Right cardiac atrium (tissue), 5 donors: ENCODE data around the gene ASRGL1. TPM values are rescaled to one million over a fixed set of nuclear protein-coding genes. Genes with fewer than 3 reads are reported as not detected.

Source experiments
- ATAC-seq, 2 donors: fragments of 200-7000 bp; cut with Tn5 transposase; one replicate each; pipeline versions ENCODE4 v1.8.0 to v1.9.1; 2020; ENCODE audit warnings: moderate library complexity in 2 of 2, mild to moderate bottlenecking in 1 of 2
- DNase-seq, 3 donors: peaks; one replicate each; pipeline ENCODE4 v3.0.0-alpha.2; 2020
- H3K27ac ChIP-seq: one replicate; pipeline ENCODE4 v1.5.1; 2013; ENCODE audit warnings: mild to moderate bottlenecking, low read length, control low read depth, moderate library complexity
- H3K27me3 ChIP-seq: one replicate; pipeline ENCODE4 v1.6.1; 2013; ENCODE audit not compliant: control insufficient read depth, insufficient read depth
- H3K4me1 ChIP-seq: one replicate; pipeline ENCODE4 v1.6.1; 2013; ENCODE audit warnings: low read length; ENCODE audit not compliant: control insufficient read depth, insufficient read depth
- H3K4me3 ChIP-seq: one replicate; pipeline ENCODE4 v1.5.1; 2013; ENCODE audit warnings: low read length, control low read depth
- H3K9me3 ChIP-seq: one replicate; pipeline ENCODE4 v1.6.1; 2013; ENCODE audit warnings: low read length; ENCODE audit not compliant: control insufficient read depth
- WGBS: extraction: QIAGEN DNeasy Blood & Tissue Kit; methylation state at CpG from one replicate; pipeline ENCODE4 v1.1.7; 2013; 5-methylcytosine and 5-hydroxymethylcytosine counted together
- intact Hi-C, 4 donors: fragments of 100-400 bp; cut with DNase I; formaldehyde crosslinking; loops; one replicate each; pipeline versions ENCODE4 v1.11.0 to v1.14.0; 2022 to 2023
- polyA plus RNA-seq: library from polyadenylated mRNA; stranded (reverse); fragments of 200-250 nt; gene quantifications from one replicate; pipeline ENCODE4 v1.2.3, GENCODE V29; 2013
- total RNA-seq, 4 donors: library from RNA; stranded (reverse); fragmentation: NEBNext Ultra II Directional; extraction: Animal tissue kit (Norgen Biotek cat#: 25700); gene quantifications; one replicate each; pipeline ENCODE4 v1.2.1, GENCODE V29; 2021
- donor health status: healthy with polysubstance abuse.
- donor health status: DM: no; HTN: yes; CAD: no.
- donor health status: DM: no; HTN: no; CAD: no.
- donor health status: DM: no; HTN: yes; CAD: no; lungs with severe emphysema.
- donor health status: DM: yes; HTN: yes; CAD: no.

The ASRGL1 gene
- total and polyA plus RNA-seq, 5 donors: 4.3 to 8.1 (median 5.3) TPM

DNA sequence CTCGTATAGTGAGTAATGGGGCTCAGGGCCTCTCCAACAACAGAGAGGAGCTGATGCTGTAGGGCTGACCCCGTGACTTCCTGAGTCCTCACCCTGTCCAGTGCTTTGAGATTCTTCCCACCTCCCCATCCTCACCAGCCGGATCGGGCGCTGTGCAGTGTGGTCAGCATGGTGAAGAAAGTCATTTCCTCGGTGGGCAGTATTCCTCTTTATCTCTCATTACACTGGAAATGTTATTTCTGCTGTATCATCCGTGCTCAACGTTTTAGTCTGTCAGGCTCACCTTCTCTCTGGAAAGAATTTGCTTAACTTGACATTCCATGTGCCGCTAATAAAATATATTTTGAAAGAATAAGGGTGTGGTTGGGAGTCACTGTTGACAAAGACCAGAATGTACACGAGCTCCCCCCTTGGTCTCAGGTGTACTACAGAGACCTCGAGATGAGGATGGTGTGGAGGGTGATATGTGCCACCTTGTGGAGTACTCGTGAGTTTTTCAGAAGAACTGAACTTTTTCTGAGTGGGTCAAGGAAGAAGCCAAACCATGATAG is 55.9 kb downstream of the ASRGL1 start:
- Histone ChIP-seq H3K9me3 (no peaks in the 10 kb centered on the region), H3K27ac (no peak overlapping the region), H3K4me1 (peaks cover 4% of the 10 kb centered on the region), H3K4me3 (no peak overlapping the region), H3K27me3 (no peaks in the 10 kb centered on the region)
- ATAC-seq (no peak), DNase-seq (no peak)
- intact Hi-C loops: loop anchor here in 2 of 4 donors (10.0 kb wide), 3 partner anchors 152 to 472 kb away; partner anchors contain the start of gene AHNAK (in 2 of the 2)
- 58% methylated on average over 12 of the region's 12 CpGs for WGBS

DNA sequence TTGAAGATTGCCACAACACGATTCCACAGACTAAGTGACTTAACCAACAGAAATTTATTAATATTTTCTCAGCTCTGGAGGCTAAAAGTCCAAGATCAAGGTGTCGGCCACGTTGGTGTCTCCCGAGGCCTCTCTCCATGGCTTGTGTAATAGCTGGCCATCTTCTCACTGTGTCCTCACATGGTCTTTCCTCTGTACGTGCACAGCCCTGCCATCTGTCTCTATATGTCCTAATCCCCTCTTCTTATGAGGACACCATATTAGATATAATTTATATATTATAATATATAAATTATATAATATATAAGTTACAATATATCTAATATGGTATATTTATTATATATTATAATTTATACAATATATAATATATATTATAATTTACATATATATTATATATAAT is 56.5 kb downstream of the ASRGL1 start:
- peaks cover 10% of the 10 kb centered on the region for H3K4me1 ChIP-seq
- no peak for ATAC-seq
- DNase-seq: no peak
- 71% methylated on average over 5 of the region's 5 CpGs for WGBS
- H3K27ac ChIP-seq: no peak overlapping the region
- no peak overlapping the region for H3K4me3 ChIP-seq
- intact Hi-C loops: loop anchor here in 2 of 4 donors (10.0 kb wide), 3 partner anchors 151 to 471 kb away; partner anchors contain the start of gene AHNAK (in 2 of the 2)
- no peaks in the 10 kb centered on the region for H3K9me3 ChIP-seq
- H3K27me3 ChIP-seq: no peaks in the 10 kb centered on the region

DNA sequence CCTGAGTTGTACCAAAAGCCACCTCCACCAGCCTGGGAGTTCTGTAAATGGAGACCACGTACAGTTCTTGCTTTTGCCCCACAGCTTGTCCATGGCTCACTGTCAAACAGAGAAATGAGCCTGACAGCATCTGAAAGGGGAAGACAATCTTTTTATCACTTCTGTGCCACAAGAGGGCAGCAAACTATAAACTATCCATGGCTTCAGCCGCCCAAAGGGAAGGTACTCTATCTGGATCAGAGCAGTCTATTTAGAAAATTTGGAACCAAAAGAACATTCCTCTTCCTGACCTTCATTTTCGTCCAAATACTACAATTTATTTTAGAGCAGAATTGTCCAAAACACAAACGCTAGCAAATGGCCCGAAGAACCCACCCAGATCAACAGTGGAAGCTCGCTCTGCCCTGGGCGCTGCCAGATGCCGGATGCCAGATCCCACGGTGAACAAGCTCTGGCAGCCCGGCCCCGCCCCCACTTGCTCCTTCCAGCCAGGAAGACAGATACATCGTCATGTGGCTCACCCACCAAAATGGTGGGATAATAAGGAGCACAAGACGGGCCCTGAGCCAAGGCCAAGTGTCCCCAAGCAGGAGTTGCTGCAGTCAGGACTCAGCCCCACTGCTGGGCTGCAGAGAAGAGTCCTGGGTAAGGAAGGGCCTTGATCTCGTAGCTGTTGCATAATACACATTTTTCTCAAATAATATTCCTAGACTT is 57.7 kb downstream of the ASRGL1 start:
- intact Hi-C loops: loop anchor here in 3 of 4 donors (5.0 to 10.0 kb wide), 4 partner anchors 147 to 470 kb away; partner anchors contain the start of gene AHNAK (in 2 of the 3)
- Histone ChIP-seq H3K4me3 (peak overlapping the region; percentile 29), H3K9me3 (no peaks in the 10 kb centered on the region), H3K27me3 (no peaks in the 10 kb centered on the region), H3K4me1 (peaks cover 16% of the 10 kb centered on the region), H3K27ac (peak overlapping the region; percentile 62)
- 5% methylated on average over 14 of the region's 14 CpGs for WGBS
- ATAC-seq (peak; percentile 76 to 79), DNase-seq (peak; percentile 87 to 95 (median 94))

DNA sequence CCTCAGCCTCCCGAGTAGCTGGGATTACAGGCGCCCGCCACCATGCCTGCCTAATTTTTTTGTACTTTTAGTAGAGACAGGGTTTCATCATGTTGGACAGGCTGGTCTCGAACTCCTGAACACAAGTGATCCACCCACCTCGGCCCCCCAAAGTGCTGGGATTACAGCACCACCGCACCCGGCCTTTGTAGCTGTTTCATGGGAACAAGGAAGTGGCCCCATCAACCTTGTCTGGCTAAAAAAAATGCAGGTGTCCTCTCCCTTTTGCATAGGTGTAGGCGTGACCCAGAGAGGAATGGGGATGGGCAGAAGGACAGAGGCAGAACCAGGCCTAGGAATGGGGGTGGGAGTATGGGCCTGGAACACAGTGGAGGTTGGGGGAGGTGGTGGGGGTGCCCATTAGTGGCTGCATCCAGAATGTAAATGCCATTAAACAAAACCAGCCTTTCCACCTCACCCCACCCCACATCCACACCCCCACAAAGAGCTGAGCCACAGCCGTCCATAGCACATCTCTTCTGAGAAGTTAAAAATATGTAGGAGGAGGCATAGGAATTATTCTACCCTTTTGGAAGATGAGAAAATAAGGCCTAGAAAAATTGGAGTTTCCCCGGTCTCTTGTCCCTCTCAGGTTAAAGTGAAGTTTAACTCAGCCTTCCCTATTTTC is 58.8 kb downstream of the ASRGL1 start:
- Histone ChIP-seq H3K4me3 (no peak overlapping the region), H3K27me3 (no peaks in the 10 kb centered on the region), H3K27ac (no peak overlapping the region), H3K4me1 (peaks cover 16% of the 10 kb centered on the region), H3K9me3 (no peaks in the 10 kb centered on the region)
- intact Hi-C loops: loop anchor here in 3 of 4 donors (5.0 to 10.0 kb wide), 4 partner anchors 146 to 469 kb away; partner anchors contain the start of gene AHNAK (in 2 of the 3)
- ATAC-seq (no peak), DNase-seq (no peak)
- WGBS: 83% methylated on average over 10 of the region's 10 CpGs

DNA sequence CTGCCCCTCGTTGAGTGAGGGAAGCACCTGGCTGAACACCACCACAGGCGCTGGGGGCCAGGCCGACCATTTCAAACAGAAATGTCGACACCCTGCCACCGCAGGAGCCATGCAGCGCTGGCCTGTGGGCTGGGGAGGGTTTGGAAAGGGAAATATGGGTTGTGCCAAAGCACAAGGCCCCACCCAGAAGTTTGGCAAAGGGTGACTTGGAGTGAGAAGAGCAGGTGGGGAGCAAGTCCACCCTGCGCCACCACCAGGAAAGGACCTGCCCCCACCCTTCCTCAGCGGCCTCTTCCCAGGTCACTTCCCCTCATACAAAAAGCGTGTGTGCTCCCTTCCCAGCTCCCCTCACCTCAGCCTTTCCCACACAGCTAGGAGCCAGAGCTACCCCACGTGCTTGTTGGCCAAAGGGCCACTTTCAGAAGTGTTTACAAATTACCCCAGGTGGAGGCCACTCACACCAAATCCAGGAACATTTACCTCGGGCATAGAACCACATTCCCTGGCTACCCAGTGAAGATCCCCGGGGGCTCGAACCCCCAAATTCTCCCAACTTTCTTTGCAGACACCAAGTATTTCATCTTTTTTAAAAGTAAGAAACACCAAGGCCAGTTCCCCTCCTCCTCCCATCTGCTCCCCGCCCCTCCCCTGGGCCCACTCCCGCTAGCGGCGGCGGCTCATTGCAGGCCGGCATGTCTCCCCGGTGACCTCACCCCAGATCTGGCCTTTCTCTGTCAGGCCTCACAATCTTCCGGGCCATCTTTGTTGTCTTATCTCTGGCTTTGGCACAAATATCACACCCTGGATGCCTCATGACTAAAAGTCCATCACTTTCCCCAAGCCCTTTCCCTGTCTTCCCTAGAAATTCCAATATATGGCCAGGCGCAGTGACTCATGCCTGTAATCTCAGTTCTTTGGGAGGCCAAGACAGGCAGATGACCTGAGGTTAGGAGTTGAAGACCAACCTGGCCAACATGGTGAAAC is 61.1 kb downstream of the ASRGL1 start:
- Histone ChIP-seq H3K9me3 (no peaks in the 10 kb centered on the region), H3K4me3 (no peak overlapping the region), H3K27ac (peak overlapping the region; percentile 43), H3K27me3 (no peaks in the 10 kb centered on the region), H3K4me1 (peaks cover 21% of the 10 kb centered on the region)
- WGBS: 33% methylated on average over 22 of the region's 22 CpGs
- DNase-seq: peak; percentile 62 to 88 (median 87)
- peak in 1 of 2 donors; percentile 8 for ATAC-seq
- intact Hi-C loops: loop anchor here in 3 of 4 donors (5.0 to 10.0 kb wide), 4 partner anchors 144 to 466 kb away; partner anchors contain the start of gene AHNAK (in 2 of the 3)

DNA sequence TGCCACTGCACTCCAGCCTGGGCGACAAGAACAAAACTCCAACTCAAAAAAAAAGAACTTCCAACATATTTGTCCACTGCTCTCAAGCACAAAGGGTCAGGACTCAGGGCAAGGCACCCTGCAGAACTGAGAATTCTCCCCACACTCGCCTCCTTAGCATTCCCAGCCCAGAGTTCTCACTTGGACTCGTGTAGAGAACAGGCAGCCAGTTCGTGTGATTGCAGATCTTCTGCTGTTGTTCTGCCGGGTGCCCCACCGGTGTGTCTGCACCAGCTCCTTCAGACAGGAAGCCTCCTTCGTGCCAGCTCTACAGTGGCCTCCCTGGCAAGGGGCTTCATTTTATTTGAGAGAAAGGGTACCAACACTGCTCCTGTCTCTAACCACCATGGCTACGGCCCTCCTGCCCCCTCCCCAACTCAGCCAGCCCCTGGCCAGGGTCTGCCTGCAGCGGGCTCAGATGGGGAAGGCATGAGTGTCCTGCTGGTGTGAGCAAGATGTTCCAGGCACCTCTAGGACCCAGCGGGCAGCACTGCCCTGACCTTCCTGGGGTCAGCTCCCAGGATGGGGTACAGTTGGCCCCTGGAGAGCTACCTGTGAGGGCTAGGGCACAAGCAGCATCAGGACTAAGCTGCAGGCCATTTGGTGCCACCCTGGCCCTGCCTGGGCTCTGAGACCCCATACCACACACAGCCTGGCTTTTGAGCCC is 62.1 kb downstream of the ASRGL1 start:
- no peaks in the 10 kb centered on the region for H3K9me3 ChIP-seq
- DNase-seq (peak in 1 of 3 donors; percentile 74), ATAC-seq (peak in 1 of 2 donors; percentile 33)
- WGBS: 38% methylated on average over 10 of the region's 10 CpGs
- no peaks in the 10 kb centered on the region for H3K27me3 ChIP-seq
- H3K27ac ChIP-seq: peak overlapping the region; percentile 68
- peaks cover 21% of the 10 kb centered on the region for H3K4me1 ChIP-seq
- intact Hi-C loops: loop anchor here in 3 of 4 donors (5.0 to 10.0 kb wide), 4 partner anchors 143 to 465 kb away; partner anchors contain the start of gene AHNAK (in 2 of the 3)
- H3K4me3 ChIP-seq: no peak overlapping the region

DNA sequence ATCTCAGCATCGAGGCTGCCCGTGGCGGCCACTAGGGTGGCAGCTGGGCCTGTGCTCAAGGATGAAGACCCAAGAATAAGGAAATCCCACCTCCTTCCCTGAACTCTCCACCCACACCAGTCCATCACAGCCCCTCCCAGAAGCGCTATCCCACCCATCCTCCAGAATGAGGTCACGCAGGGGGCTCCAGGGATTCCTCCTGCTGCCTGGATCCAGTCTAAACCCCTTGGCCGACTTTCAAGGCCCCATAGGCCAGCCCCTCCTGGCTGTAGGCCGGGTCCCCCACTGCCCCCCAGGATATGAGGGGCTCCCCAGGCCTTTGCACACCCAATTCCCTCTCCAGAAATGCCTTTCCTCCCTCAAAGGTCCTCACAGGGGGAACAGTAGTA is 62.6 kb downstream of the ASRGL1 start:
- Histone ChIP-seq H3K27ac (peak overlapping the region; percentile 68), H3K9me3 (no peaks in the 10 kb centered on the region), H3K4me1 (peaks cover 21% of the 10 kb centered on the region), H3K4me3 (no peak overlapping the region), H3K27me3 (no peaks in the 10 kb centered on the region)
- DNase-seq (peak; percentile 59 to 86 (median 85)), ATAC-seq (peak; percentile 10 to 44)
- intact Hi-C loops: loop anchor here (5.0 to 10.0 kb wide), 4 partner anchors 142 to 465 kb away; partner anchors contain the start of gene AHNAK (in 3 of the 4)
- WGBS: 49% methylated on average over 7 of the region's 7 CpGs

DNA sequence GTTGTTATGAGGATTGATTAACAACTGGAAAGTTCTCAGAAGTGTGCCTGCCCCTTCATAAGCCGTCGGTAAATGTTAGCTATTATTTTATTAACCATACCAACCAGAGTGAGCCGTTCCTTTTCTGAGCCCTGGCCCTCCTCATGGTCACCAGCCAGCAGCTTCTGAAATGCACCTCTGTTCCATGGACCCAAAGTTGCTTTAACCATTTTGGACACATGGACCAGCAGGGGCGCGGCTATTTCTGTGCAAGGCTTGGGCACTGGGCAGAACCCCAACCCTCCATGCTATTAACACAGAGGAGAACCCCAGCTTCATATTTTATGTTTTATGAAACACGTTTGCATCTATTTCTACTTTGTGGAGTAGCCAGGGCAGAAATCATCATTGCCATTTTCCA is 63.0 kb downstream of the ASRGL1 start:
- intact Hi-C loops: loop anchor here in 1 of 4 donors (10.0 kb wide), 1 partner anchor 145 kb away; the partner anchor contains the start of gene AHNAK
- H3K4me1 ChIP-seq: peaks cover 19% of the 10 kb centered on the region
- no peak for ATAC-seq

DNA sequence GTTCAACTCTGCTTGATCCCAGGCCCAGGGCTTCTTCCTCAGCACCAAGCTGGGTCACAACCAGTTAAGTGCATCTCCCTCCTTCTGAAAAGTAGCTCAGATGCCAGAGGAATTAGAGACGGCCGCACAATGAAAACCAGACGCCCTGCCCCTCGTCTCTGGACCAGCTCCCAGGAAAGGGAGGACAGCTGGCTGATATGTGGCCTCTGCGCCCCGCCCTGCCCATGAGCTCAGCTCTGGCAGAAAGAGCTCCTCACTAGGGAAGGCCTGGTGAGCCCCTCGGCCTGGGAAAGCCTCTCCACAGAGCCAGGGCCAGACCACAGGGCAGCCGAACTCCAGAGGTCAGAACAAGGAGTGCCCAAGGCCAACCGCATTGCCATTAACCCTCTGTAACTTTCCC is 63.5 kb downstream of the ASRGL1 start:
- Histone ChIP-seq H3K27me3 (no peaks in the 10 kb centered on the region), H3K27ac (peak overlapping the region; percentile 68), H3K4me3 (no peak overlapping the region), H3K9me3 (no peaks in the 10 kb centered on the region), H3K4me1 (peaks cover 19% of the 10 kb centered on the region)
- intact Hi-C loops: loop anchor here in 1 of 4 donors (10.0 kb wide), 1 partner anchor 144 kb away; the partner anchor contains the start of gene AHNAK
- DNase-seq (peak; percentile 90 to 96 (median 95)), ATAC-seq (peak; percentile 72 to 74)
- 31% methylated on average over 9 of the region's 9 CpGs for WGBS

More for the DNA sequence above, 63.0 kb downstream of the ASRGL1 start:
- DNase-seq: peak in 1 of 3 donors; percentile 74
- WGBS: 55% methylated on average over 6 of the region's 6 CpGs
- Histone ChIP-seq H3K9me3 (no peaks in the 10 kb centered on the region), H3K27me3 (no peaks in the 10 kb centered on the region), H3K4me3 (no peak overlapping the region), H3K27ac (peak overlapping the region; percentile 68)
